MM.1S (cell line): ENCODE measurements around the gene SLC10A1.

Experiments
- EZH2phosphoT487 ChIP-seq: fragments of 300-600 bp; sonication (generic); IDR thresholded peaks from 2 replicates; pipeline ENCODE4 v1.6.1; 2018; ENCODE audit warnings: antibody characterized with exemption, low read length
- TF ChIP-seq, protein P1 (sequence below): fragments of 300-600 bp; sonication (generic); IDR thresholded peaks from 2 replicates; pipeline ENCODE4 v1.5.1; 2016; ENCODE audit warnings: antibody characterized with exemption, low read length, mixed read lengths

DNA sequence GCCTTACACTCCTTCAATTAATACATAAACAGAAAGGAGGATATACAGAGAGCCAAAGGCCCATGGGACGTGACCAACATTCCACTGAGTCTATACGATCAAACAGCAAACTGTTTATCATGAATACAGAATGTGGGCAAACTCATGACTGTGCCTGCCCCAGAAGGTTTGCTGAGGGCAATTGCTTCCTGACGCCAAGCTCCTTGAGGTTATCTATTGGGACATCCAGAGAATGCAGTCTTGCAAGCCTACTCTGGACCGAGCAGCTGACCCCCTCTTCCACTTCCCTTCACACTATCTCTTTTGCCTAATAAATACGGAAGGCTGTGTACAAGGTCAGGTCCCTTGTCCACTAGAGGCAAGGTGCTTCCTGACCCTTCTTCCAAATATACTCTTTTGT, 18.5 kb upstream of the SLC10A1 start:
- TF ChIP-seq, protein P1, sequence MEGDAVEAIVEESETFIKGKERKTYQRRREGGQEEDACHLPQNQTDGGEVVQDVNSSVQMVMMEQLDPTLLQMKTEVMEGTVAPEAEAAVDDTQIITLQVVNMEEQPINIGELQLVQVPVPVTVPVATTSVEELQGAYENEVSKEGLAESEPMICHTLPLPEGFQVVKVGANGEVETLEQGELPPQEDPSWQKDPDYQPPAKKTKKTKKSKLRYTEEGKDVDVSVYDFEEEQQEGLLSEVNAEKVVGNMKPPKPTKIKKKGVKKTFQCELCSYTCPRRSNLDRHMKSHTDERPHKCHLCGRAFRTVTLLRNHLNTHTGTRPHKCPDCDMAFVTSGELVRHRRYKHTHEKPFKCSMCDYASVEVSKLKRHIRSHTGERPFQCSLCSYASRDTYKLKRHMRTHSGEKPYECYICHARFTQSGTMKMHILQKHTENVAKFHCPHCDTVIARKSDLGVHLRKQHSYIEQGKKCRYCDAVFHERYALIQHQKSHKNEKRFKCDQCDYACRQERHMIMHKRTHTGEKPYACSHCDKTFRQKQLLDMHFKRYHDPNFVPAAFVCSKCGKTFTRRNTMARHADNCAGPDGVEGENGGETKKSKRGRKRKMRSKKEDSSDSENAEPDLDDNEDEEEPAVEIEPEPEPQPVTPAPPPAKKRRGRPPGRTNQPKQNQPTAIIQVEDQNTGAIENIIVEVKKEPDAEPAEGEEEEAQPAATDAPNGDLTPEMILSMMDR: no peak
- no peak for TF ChIP-seq EZH2phosphoT487
